ENCODE data around the gene RABAC1.

Gene RABAC1

GRCh38 chr19:41930926-41931592, 28.1 kb downstream of the RABAC1 start:
- Mint-ChIP-seq H3K27ac (no peak overlapping the region), H3K27me3 (peaks cover 16% of the 10 kb centered on the region), H3K4me1 (ENCODE audit: low read depth) (peaks cover 52% of the 10 kb centered on the region)

GRCh38 chr19:41930322-41930722, 28.8 kb downstream of the RABAC1 start:
- H3K27me3 Mint-ChIP-seq: peaks cover 13% of the 10 kb centered on the region
- no peak overlapping the region for H3K27ac Mint-ChIP-seq
- peaks cover 48% of the 10 kb centered on the region for H3K4me1 Mint-ChIP-seq (ENCODE audit: low read depth)
- no peaks in the 10 kb centered on the region for H3K36me3 Mint-ChIP-seq (ENCODE audit: low read depth)
- no peak overlapping the region for H3K4me3 Mint-ChIP-seq
- no peaks in the 10 kb centered on the region for H3K9me3 Mint-ChIP-seq

More at GRCh38 chr19:41930926-41931592, 28.1 kb downstream of the RABAC1 start:
- H3K36me3 Mint-ChIP-seq (ENCODE audit: low read depth): no peaks in the 10 kb centered on the region
- H3K9me3 Mint-ChIP-seq: no peaks in the 10 kb centered on the region
- no peak overlapping the region for H3K4me3 Mint-ChIP-seq

GRCh38 chr19:41929536-41930071, 29.5 kb downstream of the RABAC1 start:
- H3K4me1 Mint-ChIP-seq (ENCODE audit: low read depth): peaks cover 41% of the 10 kb centered on the region
- peaks cover 8% of the 10 kb centered on the region for H3K27me3 Mint-ChIP-seq
- no peaks in the 10 kb centered on the region for H3K9me3 Mint-ChIP-seq
- no peaks in the 10 kb centered on the region for H3K36me3 Mint-ChIP-seq (ENCODE audit: low read depth)
- peak overlapping the region; percentile 83 for H3K4me3 Mint-ChIP-seq
- H3K27ac Mint-ChIP-seq: no peak overlapping the region

GRCh38 chr19:41928754-41929535, 30.2 kb downstream of the RABAC1 start:
- Mint-ChIP-seq H3K36me3 (ENCODE audit: low read depth) (no peaks in the 10 kb centered on the region), H3K9me3 (no peaks in the 10 kb centered on the region), H3K27ac (peak overlapping the region; percentile 81), H3K27me3 (peaks cover 8% of the 10 kb centered on the region), H3K4me3 (peak overlapping the region; percentile 83), H3K4me1 (ENCODE audit: low read depth) (peaks cover 38% of the 10 kb centered on the region)

GRCh38 chr19:41928221-41928683, 30.9 kb downstream of the RABAC1 start, which contains the start of gene ERFL:
Gene ERFL (minus strand): TSS chr19:41928449. CDS start chr19:41912919, 15,530 bp downstream.
- Mint-ChIP-seq H3K4me3 (peak within 1 kb of the TSS; percentile 83), H3K27ac (peak within 1 kb of the TSS; percentile 81), H3K9me3 (no peaks in the 10 kb centered on the region), H3K36me3 (ENCODE audit: low read depth) (no peaks in the 10 kb centered on the region), H3K27me3 (peaks cover 8% of the 10 kb centered on the region), H3K4me1 (ENCODE audit: low read depth) (peaks cover 36% of the 10 kb centered on the region)

GRCh38 chr19:41927497-41928192, 31.5 kb downstream of the RABAC1 start:
- Mint-ChIP-seq H3K27ac (peak overlapping the region; percentile 75), H3K36me3 (ENCODE audit: low read depth) (no peaks in the 10 kb centered on the region)

GRCh38 chr19:41926763-41927496, 32.2 kb downstream of the RABAC1 start:
- H3K27me3 Mint-ChIP-seq: peaks cover 13% of the 10 kb centered on the region

More at GRCh38 chr19:41927497-41928192, 31.5 kb downstream of the RABAC1 start:
- Mint-ChIP-seq H3K4me3 (peak overlapping the region; percentile 81), H3K27me3 (peaks cover 8% of the 10 kb centered on the region), H3K4me1 (ENCODE audit: low read depth) (peaks cover 36% of the 10 kb centered on the region), H3K9me3 (no peaks in the 10 kb centered on the region)

GRCh38 chr19:41926028-41926762, 32.9 kb downstream of the RABAC1 start:
- Mint-ChIP-seq H3K9me3 (no peaks in the 10 kb centered on the region), H3K4me3 (no peak overlapping the region), H3K27ac (no peak overlapping the region), H3K27me3 (peaks cover 17% of the 10 kb centered on the region), H3K36me3 (ENCODE audit: low read depth) (no peaks in the 10 kb centered on the region), H3K4me1 (ENCODE audit: low read depth) (peaks cover 43% of the 10 kb centered on the region)

More at GRCh38 chr19:41926763-41927496, 32.2 kb downstream of the RABAC1 start:
- H3K4me1 Mint-ChIP-seq (ENCODE audit: low read depth): peaks cover 42% of the 10 kb centered on the region
- H3K27ac Mint-ChIP-seq: no peak overlapping the region
- no peaks in the 10 kb centered on the region for H3K36me3 Mint-ChIP-seq (ENCODE audit: low read depth)
- no peak overlapping the region for H3K4me3 Mint-ChIP-seq
- no peaks in the 10 kb centered on the region for H3K9me3 Mint-ChIP-seq

- H3K9me3 Mint-ChIP-seq: no peaks in the 10 kb centered on the region
- H3K27me3 Mint-ChIP-seq: peaks cover 14% of the 10 kb centered on the region
- peaks cover 37% of the 10 kb centered on the region for H3K4me1 Mint-ChIP-seq (ENCODE audit: low read depth)
- H3K27ac Mint-ChIP-seq: no peak overlapping the region
- no peak overlapping the region for H3K4me3 Mint-ChIP-seq
- no peaks in the 10 kb centered on the region for H3K36me3 Mint-ChIP-seq (ENCODE audit: low read depth)
These were observed 33.7 kb downstream of the RABAC1 start for GRCh38 chr19:41925208-41926003.

GRCh38 chr19:41924151-41925145, 34.7 kb downstream of the RABAC1 start:
- no peak overlapping the region for H3K27ac Mint-ChIP-seq
- H3K27me3 Mint-ChIP-seq: peaks cover 14% of the 10 kb centered on the region
- no peaks in the 10 kb centered on the region for H3K9me3 Mint-ChIP-seq
- no peak overlapping the region for H3K4me3 Mint-ChIP-seq
- no peaks in the 10 kb centered on the region for H3K36me3 Mint-ChIP-seq (ENCODE audit: low read depth)
- H3K4me1 Mint-ChIP-seq (ENCODE audit: low read depth): peaks cover 30% of the 10 kb centered on the region

GRCh38 chr19:41923045-41923788, 35.9 kb downstream of the RABAC1 start:
- no peaks in the 10 kb centered on the region for H3K9me3 Mint-ChIP-seq
- H3K4me3 Mint-ChIP-seq: no peak overlapping the region
- H3K27ac Mint-ChIP-seq: peak overlapping the region; percentile 43
- H3K36me3 Mint-ChIP-seq (ENCODE audit: low read depth): no peaks in the 10 kb centered on the region
- H3K4me1 Mint-ChIP-seq (ENCODE audit: low read depth): peaks cover 22% of the 10 kb centered on the region
- H3K27me3 Mint-ChIP-seq: peaks cover 10% of the 10 kb centered on the region
